Stimulated activated CD4-positive, alpha-beta T cell treated with anti-CD3 and anti-CD28 coated beads, Interleukin-4, amount 100 ng/mL, for 1 hour (primary cell): ENCODE results near the gene GALNT6.
"Not testable (repeated sequence)": the region's sequence is repeated elsewhere in the genome, so short reads cannot be mapped to it uniquely, and the experiment has no call there.

Source experiments
- DNase-seq: peaks from one replicate; pipeline ENCODE4 v3.0.0-alpha.2; 2020

GALNT6 gene

GRCh38 chr12:51321882-51322281, 69.3 kb downstream of the GALNT6 start:
- no peak for DNase-seq

- no peak for DNase-seq
Measured at GRCh38 chr12:51320695-51321320, 70.4 kb downstream of the GALNT6 start.

DNA sequence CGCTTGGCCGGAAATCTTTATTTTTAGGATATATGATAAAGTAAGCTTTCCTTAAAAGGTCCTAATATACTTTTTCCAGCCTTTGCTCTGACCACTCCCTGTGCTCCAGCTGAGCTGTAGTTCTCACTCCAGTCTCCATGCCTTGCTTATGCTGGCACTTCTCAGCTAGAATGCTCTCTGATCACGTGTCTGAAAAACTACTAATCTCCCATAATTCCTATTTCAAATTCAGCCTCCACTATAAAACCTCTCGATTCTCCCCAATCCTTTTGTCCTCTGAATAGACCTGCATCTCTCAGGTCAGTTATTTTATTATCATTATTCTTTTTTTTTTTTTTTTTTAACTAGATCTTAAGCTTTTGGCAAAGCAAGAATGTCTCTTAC, 70.9 kb downstream of the GALNT6 start:
- DNase-seq: no peak

DNA sequence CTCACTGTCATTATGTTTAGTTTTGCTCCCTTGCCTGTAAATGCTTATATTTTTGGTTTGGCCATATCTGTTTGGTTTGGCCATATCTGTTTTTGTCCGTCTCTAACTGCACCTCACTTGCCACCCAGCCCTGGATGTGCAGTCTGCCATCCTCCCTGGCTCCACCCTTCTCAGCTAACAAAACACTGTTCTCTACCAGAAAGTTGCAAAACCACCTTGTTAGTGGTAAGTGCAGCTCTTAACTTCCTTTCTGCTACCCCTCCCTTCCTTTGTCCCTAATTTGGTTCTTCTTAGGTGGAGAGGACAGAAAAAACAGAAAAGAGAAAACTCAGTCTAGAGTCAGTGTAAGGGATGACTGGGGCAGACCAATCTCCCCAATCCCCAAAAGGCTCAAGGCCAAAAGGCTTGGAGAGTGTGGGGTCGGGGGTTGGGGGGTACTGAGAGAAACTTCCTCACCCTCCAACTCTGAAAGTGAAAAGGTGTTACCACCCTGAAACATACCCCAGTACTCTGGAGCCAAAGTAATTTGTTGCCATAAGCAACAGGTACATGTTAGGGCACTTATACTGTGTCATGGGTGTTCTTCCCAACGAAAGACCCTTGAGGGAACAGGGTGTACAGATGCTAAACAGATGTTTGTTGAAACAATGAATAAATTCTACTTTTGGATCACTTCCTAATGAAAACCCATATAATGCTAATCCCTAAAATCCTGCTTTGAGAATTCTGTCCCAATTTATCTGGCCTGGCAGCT, 72.2 kb downstream of the GALNT6 start:
- DNase-seq: no peak

DNA sequence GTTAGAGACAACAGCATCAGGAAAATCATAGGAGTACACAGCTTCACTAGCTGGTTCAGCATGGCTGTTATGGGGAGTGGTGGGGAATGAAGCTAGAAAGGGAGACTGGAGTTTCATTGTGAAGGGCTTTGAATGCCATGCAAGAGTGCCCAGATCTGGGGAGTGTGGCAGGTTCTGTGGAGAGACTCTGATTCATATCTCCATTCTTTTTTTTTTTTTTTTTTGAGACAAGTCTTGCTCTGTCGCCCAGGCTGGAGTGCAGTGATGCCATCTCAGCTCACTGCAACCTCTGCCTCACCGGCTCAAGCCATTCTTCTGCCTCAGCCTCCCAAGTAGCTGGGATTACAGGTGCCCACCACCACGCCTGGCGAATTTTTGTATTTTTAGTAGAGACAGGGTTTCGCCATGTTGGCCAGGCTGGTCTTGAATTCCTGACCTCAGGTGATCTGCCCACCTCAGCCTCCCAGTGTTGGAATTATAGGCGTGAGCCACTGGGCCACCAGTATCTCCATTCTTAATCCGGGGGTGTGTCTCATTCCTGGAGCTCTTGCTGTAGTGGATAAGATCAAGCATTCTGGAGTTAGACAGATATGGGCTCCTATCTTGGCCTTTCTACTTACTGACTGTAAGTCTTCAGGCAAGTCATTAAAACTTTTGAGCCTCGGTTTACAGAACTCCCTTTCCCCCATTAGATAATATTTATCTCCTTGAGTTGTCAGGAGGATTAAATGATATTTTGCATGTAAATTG, 73.0 kb downstream of the GALNT6 start:
- DNase-seq: not testable (repeated sequence)

DNA sequence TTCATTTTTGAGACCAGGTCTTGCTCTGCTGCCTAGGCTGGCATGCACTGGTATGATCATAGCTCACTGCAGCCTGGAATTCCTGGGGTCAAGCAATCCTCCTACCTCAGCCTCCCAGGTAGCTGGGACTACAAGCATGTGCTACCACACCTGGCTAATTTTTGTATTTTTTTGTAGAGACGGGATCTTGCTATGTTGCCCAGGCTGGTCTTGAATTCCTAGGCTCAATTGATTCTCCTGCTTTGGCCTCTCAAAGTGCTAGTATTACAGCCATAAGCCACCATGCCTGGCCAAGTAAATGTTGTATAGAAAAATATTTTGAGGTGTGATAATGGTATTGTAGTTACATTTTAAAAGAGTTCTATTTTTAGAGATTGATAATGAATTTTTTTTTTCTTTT, 79.8 kb downstream of the GALNT6 start:
- DNase-seq: no peak

DNA sequence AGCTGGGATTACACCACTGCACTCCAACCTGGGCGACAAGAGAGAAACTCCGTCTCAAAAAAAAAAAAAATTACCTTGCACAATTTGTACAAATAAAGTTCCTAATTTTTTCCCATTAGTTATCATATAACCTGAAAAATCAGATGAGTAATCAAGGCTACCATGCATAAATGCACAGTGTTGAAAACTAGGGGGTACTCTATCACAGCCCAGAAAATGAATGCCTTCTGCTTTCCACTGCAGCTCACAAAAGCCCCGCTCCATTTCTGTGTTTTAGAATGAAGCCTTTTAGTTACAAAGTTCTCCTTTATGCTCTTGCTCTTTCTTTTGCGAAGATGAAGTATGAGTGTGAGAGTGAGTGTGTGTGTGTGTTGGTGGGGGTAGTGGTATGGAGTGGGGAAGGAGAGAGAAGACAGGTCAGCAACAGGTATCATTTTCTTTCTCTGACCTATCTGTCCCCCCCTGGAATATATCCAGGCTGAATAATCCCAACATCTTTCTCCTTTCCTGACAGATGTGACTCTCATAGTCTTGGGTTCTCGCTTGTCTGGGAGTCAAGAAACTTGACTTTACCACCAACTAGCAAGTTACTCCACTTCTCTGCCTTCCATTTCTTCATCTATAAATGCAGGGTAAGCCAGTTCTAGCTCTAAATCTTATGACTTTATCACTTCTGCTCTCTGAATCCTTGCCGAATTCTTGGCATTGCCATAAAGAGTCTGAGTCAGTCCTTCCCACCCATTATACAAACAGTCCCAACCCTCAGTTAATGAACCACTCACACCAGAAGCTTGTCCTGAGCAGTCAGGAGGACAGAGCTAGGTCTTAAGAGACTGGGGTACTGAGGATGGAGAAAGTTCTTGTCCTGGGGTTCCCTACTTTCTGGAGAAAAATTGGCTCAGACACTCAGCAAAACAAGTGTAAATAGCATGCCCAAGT, 83.3 kb downstream of the GALNT6 start:
- no peak for DNase-seq

DNA sequence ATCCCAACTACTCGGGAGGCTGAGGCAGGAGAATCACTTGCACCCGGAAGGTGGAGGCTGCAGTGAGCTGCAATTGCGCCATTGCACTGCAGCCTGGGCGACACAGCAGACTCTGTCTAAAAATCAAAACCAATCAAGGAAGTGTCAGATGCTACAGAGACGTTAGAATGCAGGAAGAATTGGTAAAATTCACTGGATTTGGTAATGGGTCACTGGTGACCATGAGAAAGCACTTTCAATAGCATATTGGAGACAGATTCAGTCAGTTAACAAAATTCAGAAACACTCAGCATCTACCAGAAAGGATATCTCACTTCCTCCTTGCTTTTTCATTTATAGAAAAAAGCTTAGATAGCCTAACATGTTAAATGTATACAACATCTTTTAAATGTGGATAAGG, 84.7 kb downstream of the GALNT6 start:
- no peak for DNase-seq
